ENCODE results near the gene ARL8A. TPM values are rescaled to one million over a fixed set of nuclear protein-coding genes. Genes with fewer than 3 reads are reported as not detected.

The ARL8A gene
- polyA plus RNA-seq, 3 donors, result 12.4 to 123 (median 14.8) TPM

DNA sequence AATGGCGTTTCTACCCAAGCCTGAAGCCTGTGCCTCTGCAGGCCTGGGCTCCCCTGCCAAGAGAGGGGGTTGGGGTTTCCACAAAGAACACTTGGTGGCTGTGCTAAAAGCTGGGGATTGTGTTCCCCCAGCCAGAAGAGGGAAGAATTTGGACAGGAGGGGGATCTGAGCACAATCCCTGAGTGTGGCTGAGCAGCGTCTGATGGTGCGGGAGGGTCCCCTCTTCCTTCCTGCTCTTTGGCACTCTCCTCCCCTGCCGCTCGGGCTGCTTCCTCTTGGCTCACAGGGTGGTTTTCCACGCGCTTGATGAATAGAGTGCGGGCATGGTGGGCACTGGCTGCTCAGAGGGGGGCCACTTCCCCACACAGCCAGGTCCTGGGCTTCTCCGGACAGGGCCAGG is 18.1 kb downstream of the ARL8A start:
- no peak overlapping the region for H3K4me3 ChIP-seq (replicated peaks in 1 of 3; ENCODE audit: low read depth in 2 of 3, low read length in 3 of 3)
- H3K4me1 Mint-ChIP-seq, result peaks cover 14% of the 10 kb centered on the region
- 0% methylated on average over 2 of the region's 9 CpGs for WGBS (ENCODE audit: insufficient coverage)

DNA sequence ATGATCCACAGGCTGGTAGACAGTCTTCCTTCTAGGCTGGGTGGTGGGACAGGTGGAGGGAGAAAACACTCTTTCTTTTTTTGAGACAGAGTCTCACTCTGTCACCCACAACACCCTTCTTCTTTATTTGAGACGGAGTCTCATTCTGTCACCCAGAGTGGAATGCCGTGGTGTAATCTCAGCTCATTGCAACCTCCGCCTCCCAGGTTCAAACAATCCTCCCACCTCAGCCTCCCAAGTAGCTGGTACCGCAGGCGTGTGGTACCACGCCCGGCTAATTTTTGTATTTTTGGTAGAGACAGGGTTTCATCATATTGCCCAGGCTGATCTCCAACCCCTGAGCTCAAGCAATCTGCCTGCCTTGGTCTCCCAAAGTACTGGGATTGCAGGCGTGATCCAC is 18.9 kb downstream of the ARL8A start:
- Histone ChIP-seq H3K79me2 (ENCODE audit: insufficient read depth, low read length) (no peaks in the 10 kb centered on the region), H3K27me3 (ENCODE audit: control insufficient read depth in 2 of 2, insufficient read depth in 2 of 2, low read length in 2 of 2) (no peaks in the 10 kb centered on the region), H4K20me1 (ENCODE audit: insufficient read depth, low read length) (peaks cover 4% of the 10 kb centered on the region), H3K9ac (ENCODE audit: insufficient read depth, low read length, poor library complexity, severe bottlenecking) (no peak overlapping the region), H2AFZ (ENCODE audit: insufficient read depth, low read depth, low read length, poor library complexity, severe bottlenecking) (no peak overlapping the region), H3K36me3 (replicated peaks in 1 of 2; ENCODE audit: control insufficient read depth in 1 of 2, insufficient read depth in 2 of 2, low read length in 2 of 2) (no peaks in the 10 kb centered on the region), H3K4me2 (replicated peaks; ENCODE audit: extremely low read depth, low read length, poor library complexity, severe bottlenecking) (no peak overlapping the region), H3K27ac (ENCODE audit: low read depth in 1 of 2, low read length in 2 of 2) (no peak overlapping the region), H3K4me3 (replicated peaks in 1 of 3; ENCODE audit: low read depth in 2 of 3, low read length in 3 of 3) (no peak overlapping the region), H3K9me3 (replicated peaks in 1 of 2; ENCODE audit: control insufficient read depth in 1 of 2, insufficient read depth in 1 of 2, low read length in 2 of 2) (no peaks in the 10 kb centered on the region), H3K4me1 (ENCODE audit: control insufficient read depth in 1 of 2, insufficient read depth in 2 of 2, low read length in 2 of 2) (peaks cover 5 to 7% of the 10 kb centered on the region in 2 donors)
- peaks cover 0 to 2% (median 0%) of the 10 kb centered on the region in 7 donors for H3K9me3 Mint-ChIP-seq
- WGBS (ENCODE audit: insufficient coverage), result 100% methylated on average over 1 of the region's 8 CpGs
- H3K27ac Mint-ChIP-seq, result no peak overlapping the region
- DNase-seq, result no peak
- intact Hi-C loops (cut with micrococcal nuclease), result loop anchor here in 1 of 2 donors (10.0 kb wide), 1 partner anchor 121 kb away; no protein-coding TSS in a partner anchor
- H3K4me1 Mint-ChIP-seq, result peaks cover 14% of the 10 kb centered on the region
- no peak overlapping the region for H3K4me3 Mint-ChIP-seq
- TF ChIP-seq, protein P1, sequence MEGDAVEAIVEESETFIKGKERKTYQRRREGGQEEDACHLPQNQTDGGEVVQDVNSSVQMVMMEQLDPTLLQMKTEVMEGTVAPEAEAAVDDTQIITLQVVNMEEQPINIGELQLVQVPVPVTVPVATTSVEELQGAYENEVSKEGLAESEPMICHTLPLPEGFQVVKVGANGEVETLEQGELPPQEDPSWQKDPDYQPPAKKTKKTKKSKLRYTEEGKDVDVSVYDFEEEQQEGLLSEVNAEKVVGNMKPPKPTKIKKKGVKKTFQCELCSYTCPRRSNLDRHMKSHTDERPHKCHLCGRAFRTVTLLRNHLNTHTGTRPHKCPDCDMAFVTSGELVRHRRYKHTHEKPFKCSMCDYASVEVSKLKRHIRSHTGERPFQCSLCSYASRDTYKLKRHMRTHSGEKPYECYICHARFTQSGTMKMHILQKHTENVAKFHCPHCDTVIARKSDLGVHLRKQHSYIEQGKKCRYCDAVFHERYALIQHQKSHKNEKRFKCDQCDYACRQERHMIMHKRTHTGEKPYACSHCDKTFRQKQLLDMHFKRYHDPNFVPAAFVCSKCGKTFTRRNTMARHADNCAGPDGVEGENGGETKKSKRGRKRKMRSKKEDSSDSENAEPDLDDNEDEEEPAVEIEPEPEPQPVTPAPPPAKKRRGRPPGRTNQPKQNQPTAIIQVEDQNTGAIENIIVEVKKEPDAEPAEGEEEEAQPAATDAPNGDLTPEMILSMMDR (IDR thresholded peaks at IDR 0.05), result no peak
- H3K27me3 Mint-ChIP-seq (ENCODE audit: low read depth in 3 of 3), result peaks cover 3 to 7% (median 4%) of the 10 kb centered on the region in 3 donors
- H3K36me3 Mint-ChIP-seq, result no peaks in the 10 kb centered on the region

More for the DNA sequence above, 18.1 kb downstream of the ARL8A start:
- no peak for DNase-seq
- no peaks in the 10 kb centered on the region for H3K36me3 ChIP-seq (replicated peaks in 1 of 2; ENCODE audit: control insufficient read depth in 1 of 2, insufficient read depth in 2 of 2, low read length in 2 of 2)
- Mint-ChIP-seq H3K4me3 (no peak overlapping the region), H3K27ac (no peak overlapping the region), H3K9me3 (peaks cover 0 to 2% (median 0%) of the 10 kb centered on the region in 7 donors), H3K27me3 (ENCODE audit: low read depth in 3 of 3) (peaks cover 3 to 7% (median 4%) of the 10 kb centered on the region in 3 donors), H3K36me3 (peaks cover 0 to 1% of the 10 kb centered on the region in 2 donors)
- no peaks in the 10 kb centered on the region for H3K27me3 ChIP-seq (ENCODE audit: control insufficient read depth in 2 of 2, insufficient read depth in 2 of 2, low read length in 2 of 2)
- H3K79me2 ChIP-seq (ENCODE audit: insufficient read depth, low read length), result no peaks in the 10 kb centered on the region
- TF ChIP-seq, protein P1 (IDR thresholded peaks at IDR 0.05), result no peak
- peaks cover 12% of the 10 kb centered on the region for H4K20me1 ChIP-seq (ENCODE audit: insufficient read depth, low read length)
- peaks cover 5 to 7% of the 10 kb centered on the region in 2 donors for H3K4me1 ChIP-seq (ENCODE audit: control insufficient read depth in 1 of 2, insufficient read depth in 2 of 2, low read length in 2 of 2)
- H3K9me3 ChIP-seq (replicated peaks in 1 of 2; ENCODE audit: control insufficient read depth in 1 of 2, insufficient read depth in 1 of 2, low read length in 2 of 2), result no peaks in the 10 kb centered on the region
- H3K4me2 ChIP-seq (replicated peaks; ENCODE audit: extremely low read depth, low read length, poor library complexity, severe bottlenecking), result no peak overlapping the region
- H3K9ac ChIP-seq (ENCODE audit: insufficient read depth, low read length, poor library complexity, severe bottlenecking), result no peak overlapping the region
- no peak overlapping the region for H2AFZ ChIP-seq (ENCODE audit: insufficient read depth, low read depth, low read length, poor library complexity, severe bottlenecking)
- no peak overlapping the region for H3K27ac ChIP-seq (ENCODE audit: low read depth in 1 of 2, low read length in 2 of 2)
- intact Hi-C loops (cut with micrococcal nuclease), result loop anchor here in 1 of 2 donors (10.0 kb wide), 1 partner anchor 122 kb away; no protein-coding TSS in a partner anchor

Measured in CD14-positive monocyte (primary cell).